GM19468 (cell line): ENCODE results near the gene USP2.
"Not testable (repeated sequence)": the region's sequence is repeated elsewhere in the genome, so short reads cannot be mapped to it uniquely, and the experiment has no call there.

Experiments used
- ATAC-seq: cut with Tn5 transposase; IDR thresholded peaks from one replicate; pipeline ENCODE4 v1.9.1; 2021; ENCODE audit warnings: mild to moderate bottlenecking, moderate library complexity, moderate number of reproducible peaks; ENCODE audit not compliant: unreplicated experiment; ENCODE audit errors: extremely low read depth

The USP2 gene

DNA sequence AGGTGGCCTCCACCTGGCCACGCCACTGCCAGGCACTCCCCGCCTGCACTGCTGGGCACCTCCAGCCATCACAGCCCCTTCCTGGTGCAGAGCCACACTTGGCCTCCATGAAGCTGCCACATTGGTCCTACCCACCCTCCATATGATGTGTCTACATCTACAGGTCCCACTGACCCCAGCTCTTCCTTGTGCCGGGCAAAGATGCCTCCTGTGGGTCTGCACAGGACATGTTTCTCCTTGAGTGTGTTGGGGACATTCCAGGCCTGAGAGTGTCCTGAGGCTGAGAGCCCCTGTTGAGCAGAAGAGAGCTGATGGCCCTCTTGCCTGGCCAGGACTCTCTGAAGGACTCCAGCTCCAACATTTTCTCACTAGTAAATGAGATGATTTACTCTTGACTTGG, 34.0 kb upstream of the USP2 start:
- no peak for ATAC-seq

DNA sequence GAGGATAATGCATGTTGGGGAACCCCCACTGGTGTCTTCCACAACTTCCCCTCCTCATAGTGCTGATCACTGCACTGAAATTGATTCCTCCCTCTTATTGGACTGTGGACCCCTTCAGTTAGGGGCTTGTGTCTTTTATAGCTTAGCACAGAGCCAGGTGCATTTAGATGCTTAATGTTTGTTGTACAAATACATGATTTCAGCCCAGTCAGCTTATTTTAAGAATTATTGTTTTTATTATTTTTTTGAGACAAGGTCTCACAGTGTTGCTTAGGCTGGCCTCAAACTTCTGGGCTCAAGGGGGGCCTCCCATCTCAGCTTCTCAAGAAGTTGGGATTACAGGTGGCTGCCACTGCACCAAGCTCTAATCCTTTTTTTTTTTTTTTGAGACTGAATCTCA, 33.2 kb upstream of the USP2 start:
- no peak for ATAC-seq

DNA sequence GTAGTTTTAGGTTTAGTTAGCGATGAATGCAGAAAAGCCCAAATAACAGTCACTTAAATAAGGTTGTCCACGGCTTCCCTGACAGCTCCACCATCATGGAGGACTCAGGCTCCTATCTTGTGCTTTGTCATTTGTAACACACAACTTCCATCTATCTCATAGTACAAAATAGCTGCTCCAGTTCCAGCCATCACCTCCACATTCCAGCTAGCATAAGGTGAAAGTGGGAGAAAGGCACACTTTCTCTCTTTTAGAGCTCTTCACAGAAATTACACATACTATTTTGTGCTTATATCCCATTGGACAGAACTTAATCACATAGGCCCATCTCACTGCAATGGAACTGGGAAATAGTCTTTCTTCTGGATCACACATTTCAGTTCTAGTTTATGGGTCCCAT, 32.8 kb upstream of the USP2 start:
- no peak for ATAC-seq

DNA sequence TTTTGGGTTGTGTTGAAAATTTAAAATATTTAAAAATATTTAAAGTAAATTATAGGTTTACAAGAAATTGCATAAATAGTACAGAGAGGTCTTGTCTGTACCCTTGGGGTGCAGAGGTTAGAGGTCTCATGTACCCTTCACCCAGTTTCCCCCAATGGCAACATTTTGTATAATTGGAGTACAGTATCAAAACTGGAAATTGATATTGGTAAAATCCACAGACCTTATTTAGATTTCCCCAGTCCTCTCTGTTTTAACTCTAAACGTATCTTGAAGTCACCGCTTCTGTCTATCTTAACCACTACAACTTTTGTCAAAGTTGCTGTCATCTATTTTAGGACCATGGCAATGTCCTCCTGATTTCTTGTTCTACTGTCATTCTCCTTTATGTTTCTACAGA, 30.6 kb upstream of the USP2 start:
- ATAC-seq = no peak

DNA sequence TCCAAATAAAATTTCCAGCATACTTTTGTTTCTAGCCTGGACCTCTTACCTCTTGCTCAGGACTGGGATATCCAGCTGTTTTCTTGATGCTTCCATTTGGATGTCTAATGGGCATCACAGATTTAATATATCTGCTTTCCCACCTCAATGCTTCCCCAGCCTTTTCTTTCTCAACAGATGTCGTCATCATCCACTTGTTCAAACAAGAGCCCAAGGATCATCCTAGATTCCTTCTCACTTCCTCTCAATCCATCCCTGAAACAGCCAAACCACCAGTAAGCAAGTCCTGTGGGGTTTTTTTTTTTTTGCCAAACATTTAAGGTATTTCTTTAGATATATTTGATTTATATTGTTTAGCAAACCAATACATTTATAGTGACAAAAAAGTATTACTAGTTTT, 29.0 kb upstream of the USP2 start:
- no peak for ATAC-seq

DNA sequence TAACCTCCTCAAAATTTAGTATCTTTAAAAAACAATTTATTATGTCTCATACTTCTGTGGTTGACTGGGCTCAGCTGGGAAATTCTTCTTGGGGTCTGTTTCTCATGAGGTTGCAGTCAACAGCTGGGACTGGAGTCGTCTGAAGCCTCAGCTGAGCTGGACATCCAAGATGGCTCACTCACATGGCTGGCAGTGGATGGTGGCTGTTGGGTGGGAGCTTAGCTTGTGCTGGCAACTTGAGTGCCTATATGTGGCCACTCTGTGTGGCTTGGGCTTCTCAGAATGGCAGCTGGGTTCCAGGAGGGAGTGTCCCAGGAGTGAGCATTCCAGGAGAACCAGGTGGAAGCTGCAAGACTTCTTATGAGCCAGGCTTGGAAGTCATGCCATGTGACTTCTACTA, 28.2 kb upstream of the USP2 start:
- ATAC-seq = no peak

DNA sequence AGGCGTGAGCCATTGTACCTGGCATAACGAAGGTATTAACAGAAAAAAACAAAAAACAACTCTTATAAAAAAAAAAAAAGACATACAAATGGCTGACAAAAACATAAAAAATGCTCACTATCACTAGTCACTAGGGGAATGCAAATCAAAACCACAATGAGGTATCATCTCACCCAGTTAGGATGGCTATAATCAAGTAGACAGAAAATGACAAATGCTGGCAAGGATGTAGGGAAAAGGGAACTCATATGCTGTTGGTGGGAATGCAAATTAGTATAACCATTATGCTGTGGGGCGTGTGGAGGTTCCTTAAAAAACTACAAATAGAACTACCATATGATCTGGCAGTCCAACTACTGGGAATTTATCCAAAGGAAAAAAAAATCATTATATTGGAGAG, 24.5 kb upstream of the USP2 start:
- ATAC-seq = no peak

DNA sequence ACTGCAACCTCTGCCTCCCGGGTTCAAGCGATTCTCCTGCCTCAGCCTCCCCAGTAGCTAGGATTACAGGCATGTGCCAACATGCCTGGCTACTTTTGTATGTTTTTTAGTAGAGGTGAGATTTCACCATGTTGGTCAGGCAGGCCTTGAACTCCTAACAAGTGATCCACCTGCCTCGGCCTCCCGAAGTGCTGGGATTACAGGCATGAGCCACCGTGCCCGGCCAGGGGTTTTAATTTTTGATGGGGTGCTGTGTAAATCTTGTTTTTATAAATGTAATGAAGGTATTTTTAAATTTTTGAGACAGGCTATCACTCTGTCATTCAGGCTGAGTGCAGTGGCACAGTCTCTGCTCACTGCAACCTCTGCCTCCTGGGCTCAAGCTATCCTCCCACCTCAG, 24.0 kb upstream of the USP2 start:
- not testable (repeated sequence) for ATAC-seq

DNA sequence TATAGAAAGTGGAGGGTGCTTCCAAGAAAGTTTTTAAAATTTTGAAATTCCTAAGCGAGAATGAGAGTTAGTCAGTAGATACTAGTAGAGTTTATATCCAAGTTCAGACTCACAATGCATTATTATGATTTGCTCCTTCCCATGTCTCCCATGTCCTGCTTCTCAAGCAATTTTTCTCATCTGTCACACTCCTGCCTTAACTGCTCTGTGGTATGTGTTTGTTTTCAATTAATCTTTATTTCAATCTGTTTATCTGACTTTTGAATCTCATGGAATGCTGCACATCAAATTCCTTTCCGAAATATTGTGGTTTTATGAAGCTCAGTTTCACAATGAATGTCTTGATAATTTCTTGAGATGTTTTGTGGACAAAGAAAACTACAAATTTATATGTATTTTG, 23.4 kb upstream of the USP2 start:
- no peak for ATAC-seq

DNA sequence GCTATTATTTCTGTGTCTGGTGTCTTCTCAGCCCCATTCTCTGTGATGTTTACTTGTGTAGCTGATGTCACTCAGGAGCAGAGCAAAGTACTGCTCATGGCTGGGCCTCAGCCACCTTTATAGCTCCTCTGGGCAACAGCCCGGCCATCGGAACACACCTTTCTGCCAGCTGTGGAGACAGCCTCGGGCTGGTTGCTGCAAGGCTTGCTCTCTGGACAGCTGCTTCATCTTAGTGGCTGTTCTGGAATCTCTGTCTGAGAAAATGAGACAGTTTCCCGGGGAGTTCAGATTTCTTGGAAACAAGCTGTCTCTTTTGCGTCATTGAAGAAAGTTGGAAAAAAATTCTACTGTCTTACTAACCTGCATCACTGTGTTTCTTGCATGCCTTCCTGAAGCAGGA, 21.5 kb upstream of the USP2 start:
- no peak for ATAC-seq

DNA sequence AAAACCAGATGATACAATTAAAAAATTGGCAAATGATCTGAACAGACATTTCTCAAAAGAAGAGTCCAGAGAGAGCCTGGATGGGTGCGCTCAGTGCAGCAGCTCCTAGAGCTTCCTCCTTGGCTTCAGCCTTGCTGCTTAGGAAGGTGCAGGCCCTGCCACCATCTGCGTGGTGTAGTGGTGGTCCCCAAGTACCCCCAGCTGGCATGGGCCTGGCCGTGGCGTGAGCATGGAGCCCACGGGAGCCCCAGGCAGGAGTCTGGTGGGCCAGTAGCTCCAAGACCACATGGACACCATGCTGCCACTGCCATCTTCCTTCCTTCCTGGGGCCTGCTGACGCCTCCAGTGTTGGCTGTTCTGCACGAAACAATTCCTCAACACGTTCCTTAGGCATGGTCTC, 21.0 kb upstream of the USP2 start:
- ATAC-seq = no peak

DNA sequence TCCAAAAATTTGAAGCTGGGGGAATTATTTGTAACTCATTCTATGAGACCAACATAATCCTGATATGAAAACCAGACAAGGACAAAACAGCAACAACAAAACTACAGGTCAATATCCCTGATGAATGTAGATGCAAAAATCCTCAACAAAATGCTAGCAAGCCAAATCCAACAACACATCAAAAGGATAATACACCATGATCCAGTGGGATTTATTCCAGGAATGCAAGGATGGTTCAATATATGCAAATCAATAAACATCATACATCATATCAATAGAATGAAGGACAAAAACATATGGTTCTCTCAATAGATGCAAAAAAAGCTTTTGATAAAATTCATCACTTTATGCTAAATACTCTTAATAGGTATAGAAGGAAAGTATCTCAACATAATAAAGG, 19.4 kb upstream of the USP2 start:
- ATAC-seq = no peak

DNA sequence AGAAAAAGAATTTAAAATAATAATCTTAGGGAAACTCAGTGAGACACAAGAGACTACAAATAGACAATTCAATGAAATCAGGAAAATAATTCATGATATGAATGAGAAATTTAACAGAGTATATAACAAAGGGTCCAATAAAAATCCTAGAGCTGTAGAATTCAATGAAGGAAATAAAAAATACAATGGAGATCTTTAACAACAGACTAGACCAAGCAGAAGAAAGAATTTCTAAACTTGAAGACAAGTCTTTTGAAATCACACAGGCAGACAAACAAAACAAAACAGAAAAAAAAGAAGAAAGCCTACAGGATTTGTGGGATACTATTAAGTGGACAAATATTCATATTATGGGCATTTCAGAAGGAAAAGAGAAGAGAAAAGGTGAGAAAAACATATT, 16.2 kb upstream of the USP2 start:
- no peak for ATAC-seq

DNA sequence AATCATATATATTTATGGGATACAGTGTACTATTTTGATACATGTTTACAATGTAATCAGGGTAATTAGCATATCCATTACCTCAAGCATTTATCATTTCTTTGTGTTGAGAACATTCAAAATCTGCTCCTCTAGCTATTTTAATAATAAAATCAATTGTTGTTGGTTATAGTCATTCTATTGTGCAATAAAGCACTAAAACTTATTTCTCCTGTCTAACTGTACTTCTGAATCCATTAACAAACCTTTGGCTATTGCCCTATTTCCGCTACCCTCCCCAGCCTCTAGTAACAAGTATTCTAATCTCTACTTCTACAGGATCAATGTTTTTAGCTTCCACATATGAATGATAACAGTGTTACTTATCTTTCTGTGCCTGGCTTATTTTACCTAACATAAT, 15.3 kb upstream of the USP2 start:
- no peak for ATAC-seq

DNA sequence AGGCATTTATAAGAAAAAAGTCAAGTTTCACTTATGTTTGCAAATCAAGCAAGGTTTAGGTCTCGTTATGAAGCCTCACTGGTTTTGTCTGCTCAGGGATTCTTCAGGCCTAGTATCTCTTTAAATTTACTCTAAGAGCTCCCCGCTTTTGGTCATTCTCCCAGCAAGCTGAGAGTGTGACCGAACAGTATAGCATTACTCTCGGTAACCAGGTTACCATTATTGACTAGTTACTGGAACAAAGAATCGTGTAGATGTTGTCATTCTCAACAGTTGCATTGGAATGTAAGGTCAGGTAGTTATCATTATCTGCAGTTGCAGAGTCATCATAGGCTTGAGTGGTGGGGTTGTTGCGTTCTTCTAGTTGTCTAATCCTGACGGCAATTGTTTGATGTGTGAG, 9.8 kb upstream of the USP2 start:
- no peak for ATAC-seq

DNA sequence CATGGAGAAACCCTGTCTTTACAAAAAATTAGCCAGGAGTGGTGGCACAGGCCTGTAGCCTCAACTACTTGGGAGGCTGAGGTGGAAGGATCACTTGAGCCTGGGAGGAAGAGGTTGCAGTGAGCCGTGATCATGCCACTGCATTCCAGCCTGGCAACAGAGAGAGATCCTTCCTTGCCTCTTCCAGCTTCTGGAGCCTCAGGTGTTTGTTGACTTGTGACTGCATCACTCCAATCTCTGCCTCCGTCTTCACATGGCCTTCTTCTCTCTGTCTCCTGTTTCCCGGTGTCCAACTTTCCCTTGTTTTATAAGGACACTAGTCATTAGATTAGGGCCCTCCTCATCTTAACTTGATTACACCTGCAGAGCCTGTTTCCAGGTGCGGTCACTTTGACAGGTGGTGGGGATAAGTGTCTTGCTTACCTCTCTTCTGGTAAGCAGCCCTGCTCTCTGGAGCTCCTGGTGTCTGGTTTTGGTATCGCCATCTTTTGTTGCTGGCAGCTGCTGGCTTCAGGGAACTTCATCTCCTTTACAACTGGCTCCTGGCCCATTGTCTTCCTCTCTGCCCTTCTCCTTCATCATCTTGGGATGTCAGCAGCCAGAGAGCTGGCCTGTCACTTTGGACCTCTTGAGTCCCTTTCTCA, 8.2 kb upstream of the USP2 start:
- no peak for ATAC-seq

DNA sequence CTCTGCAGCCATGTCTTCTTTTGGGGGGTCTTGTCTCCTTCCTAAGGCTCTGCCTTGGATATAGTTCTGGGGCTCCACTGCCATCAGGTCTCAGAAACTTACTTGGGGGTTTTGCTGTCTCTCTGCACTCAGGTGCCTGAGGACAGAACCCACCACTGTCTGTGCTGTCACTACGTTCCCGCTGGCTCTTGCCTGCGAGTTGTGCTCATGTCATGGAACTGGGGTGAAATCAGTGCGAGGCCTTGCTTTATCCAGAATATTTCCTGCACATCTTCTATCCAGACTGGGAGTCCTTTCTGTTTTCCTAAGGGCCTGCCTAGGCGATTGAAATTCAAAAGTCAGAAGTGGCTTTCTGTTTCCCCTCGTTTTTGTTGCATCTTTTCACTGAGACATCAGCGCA, 6.6 kb upstream of the USP2 start:
- ATAC-seq = no peak

DNA sequence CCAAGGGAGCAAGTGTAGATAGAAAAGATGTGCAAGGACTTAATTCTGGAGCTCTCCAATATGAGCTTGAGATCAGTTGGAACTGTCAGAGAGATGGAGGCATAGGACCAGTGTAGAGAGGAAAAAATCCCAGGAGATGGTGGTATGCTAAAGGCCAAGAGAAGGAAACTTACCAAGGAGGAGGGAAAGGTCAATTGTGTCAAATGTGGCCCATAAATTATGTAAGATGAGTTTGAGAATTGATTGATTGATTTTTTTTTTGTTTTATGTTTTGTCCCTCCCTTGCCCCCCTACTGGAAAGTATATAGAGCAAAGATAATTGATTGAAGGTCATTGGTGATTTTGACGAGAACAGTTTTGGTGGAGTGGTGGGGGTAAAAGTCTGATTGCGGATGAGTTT, 2.8 kb upstream of the USP2 start:
- no peak for ATAC-seq

DNA sequence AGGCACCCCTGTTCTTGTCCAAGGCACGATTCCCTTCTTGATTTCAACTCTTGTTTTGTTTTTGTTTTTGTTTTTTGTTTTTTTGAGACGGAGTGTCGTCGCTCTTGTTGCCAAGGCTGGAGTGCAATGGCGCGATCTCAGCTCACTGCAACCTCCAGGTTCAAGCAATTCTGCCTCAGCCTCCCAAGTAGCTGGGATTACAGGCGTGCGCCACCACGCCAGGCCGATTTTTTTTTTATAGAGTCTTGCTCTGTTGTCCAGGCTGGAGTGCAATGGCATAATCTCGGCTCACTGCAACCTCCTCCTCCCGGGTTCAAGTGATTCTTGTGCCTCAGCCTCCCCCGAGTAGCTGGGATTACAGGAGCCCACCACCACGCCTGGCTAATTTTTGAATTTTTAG, 1.0 kb upstream of the USP2 start:
- ATAC-seq = not testable (repeated sequence)

DNA sequence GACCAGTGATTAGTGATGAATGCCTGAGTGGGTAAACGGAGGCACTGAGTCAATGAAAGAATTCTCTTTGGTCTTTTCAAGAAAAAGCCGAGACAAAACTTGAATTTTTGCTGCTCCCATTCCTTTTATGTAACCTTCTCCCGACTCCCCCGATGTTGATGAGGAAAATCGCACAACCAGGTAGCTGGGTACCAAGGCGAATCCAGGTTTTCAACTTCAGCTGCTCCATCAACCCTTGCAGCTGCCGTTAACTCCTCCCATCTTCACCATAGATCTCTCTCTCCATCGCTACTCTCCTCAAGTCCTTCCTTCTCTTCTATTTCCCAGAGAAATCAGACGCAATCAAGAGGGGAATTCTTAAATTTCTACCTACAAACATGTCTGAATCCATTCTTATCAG, 611 bp upstream of the USP2 start:
- no peak for ATAC-seq

DNA sequence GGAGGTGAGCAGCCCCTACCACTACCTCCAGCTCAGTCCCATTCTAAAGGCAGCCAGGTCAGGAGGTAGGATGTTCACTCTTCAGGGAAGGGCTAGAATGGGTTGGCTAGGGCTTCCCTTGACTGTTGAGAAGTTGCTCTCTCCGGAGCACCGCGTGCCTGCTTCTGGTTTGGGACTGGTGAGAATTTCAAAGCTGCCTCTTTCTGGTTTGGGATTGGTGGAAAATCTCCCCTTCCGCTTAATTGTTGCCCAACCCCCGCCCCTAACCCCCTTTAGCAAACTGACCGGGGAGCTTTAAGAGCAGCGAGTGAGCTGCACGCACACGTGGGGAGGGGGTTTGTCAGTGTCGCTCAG, 686 bp downstream of the USP2 start:
- ATAC-seq = no peak

DNA sequence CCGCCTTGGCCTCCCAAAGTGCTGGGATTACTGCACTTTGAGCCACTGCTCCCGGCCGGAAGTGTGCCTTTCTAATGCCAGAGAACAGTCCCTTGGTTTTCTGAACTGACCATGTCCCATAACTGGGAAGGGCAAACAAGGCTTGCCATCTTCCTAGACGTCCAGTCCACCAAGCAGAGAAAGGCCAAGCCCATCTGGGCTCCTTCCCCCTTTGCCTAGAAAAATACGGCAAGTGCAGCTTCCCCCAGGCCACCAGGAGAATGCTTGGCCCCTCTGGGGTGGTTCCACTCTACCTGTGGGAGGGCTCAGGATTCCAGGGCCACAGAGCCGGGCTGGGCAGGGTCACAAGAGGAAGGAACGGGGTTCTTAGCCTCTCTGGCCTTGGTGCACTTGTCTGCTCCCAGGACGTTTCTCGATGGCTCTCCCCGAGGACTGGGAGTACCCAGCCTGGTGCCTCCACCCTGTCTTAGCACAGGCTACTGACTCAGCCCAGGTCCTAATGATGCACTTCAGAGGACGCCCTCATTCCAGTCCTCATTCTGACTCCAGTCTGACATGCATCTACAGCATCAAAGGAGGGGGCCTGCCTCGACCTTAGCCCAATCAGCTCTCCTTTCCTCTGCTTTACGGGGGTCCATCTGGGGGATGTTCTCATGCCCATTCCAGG, 1.2 kb downstream of the USP2 start:
- no peak for ATAC-seq
